GM12878 (cell line): ENCODE data around the gene NPR3. TPM values are rescaled to one million over a fixed set of nuclear protein-coding genes. Genes with fewer than 3 reads are reported as not detected.

Experiments
- ATAC-seq: fragments of 200-7000 bp; cut with Tn5 transposase; 3 replicates; pipeline ENCODE4 v1.9.1; 2020; ENCODE audit warnings: mild to moderate bottlenecking, moderate library complexity
- BruUV-seq: library from RNA; stranded (reverse); fragments of 400-500 nt; replicated peaks from 2 replicates; lab custom pipeline; 2021; lab: Mats Ljungman, UMichigan
- CTCF ChIA-PET: fragments of 300-600 bp; sonication (Branson Sonifier 250); formaldehyde crosslinking; extraction: SDS; loops from one replicate; lab custom pipeline; 2021; ENCODE audit warnings: inconsistent platforms; lab: Yijun Ruan, JAX
- POLR2A ChIA-PET: fragments of 350-600 bp; formaldehyde crosslinking; extraction: SDS; loops from one replicate; lab custom pipeline; 2021; ENCODE audit warnings: inconsistent platforms; lab: Charles Lee
- RAD21 ChIA-PET: fragments of 300-600 bp; sonication (Branson Sonifier 250); formaldehyde crosslinking; loops from one replicate; lab custom pipeline; 2023; ENCODE audit warnings: antibody characterized with exemption; ENCODE audit not compliant: unreplicated experiment; lab: Charles Lee
- SMC1A ChIA-PET: fragments of 300-600 bp; sonication (Branson Sonifier 250); formaldehyde crosslinking; loops from one replicate; lab custom pipeline; 2023; ENCODE audit not compliant: unreplicated experiment, uncharacterized antibody; lab: Charles Lee
- DNase-seq: peaks from one replicate; pipeline ENCODE4 v3.0.0-alpha.2; 2011; ENCODE audit warnings: low read depth, low spot score
- FAIRE-seq: peaks from 3 replicates; lab custom pipeline; 2011; peaks lifted over from hg19 to GRCh38; lab: Jason Lieb, UNC
- H2AFZ ChIP-seq: 2 replicates; pipeline ENCODE4 v1.6.0; 2011; ENCODE audit warnings: low read depth, low read length, control low read depth; ENCODE audit not compliant: control insufficient read depth
- H3K27ac ChIP-seq: 2 replicates; pipeline ENCODE4 v1.5.1; 2011; ENCODE audit warnings: control low read depth; ENCODE audit not compliant: control insufficient read depth, insufficient read depth
- H3K27me3 ChIP-seq, 2 experiments: replicated peaks in 1 of 2; 2 replicates each; pipeline versions ENCODE4 v1.6.0 to v1.6.1; 2011; ENCODE audit warnings: low read length in 1 of 2; ENCODE audit not compliant: control insufficient read depth in 2 of 2, insufficient read depth in 2 of 2
- H3K36me3 ChIP-seq, 2 experiments: 2 replicates each; pipeline ENCODE4 v1.5.1; 2011; ENCODE audit warnings: low read length in 1 of 2; ENCODE audit not compliant: control insufficient read depth in 2 of 2, insufficient read depth in 2 of 2
- H3K4me1 ChIP-seq: 2 replicates; pipeline ENCODE4 v1.6.1; 2011; ENCODE audit warnings: mild to moderate bottlenecking, low read length, moderate library complexity, mixed read lengths; ENCODE audit not compliant: control insufficient read depth, insufficient read depth
- H3K4me2 ChIP-seq: 2 replicates; pipeline ENCODE4 v1.6.0; 2011; ENCODE audit warnings: control low read depth; ENCODE audit not compliant: control insufficient read depth, insufficient read depth
- H3K4me3 ChIP-seq: fragments of 200-600 bp; sonication (generic); 2 replicates; pipeline ENCODE4 v1.5.1; 2016
- H3K79me2 ChIP-seq: 2 replicates; pipeline ENCODE4 v1.6.0; 2011; ENCODE audit warnings: low read length; ENCODE audit not compliant: control insufficient read depth, insufficient read depth
- H3K9ac ChIP-seq: 2 replicates; pipeline ENCODE4 v1.8.0; 2011; ENCODE audit warnings: low read length, control low read depth, mixed read lengths; ENCODE audit not compliant: control insufficient read depth, insufficient read depth
- H3K9me3 ChIP-seq: replicated peaks from 3 replicates; pipeline ENCODE4 v1.5.1; 2011; ENCODE audit warnings: mild to moderate bottlenecking, low read length; ENCODE audit not compliant: control insufficient read depth, insufficient read depth
- H4K20me1 ChIP-seq: 2 replicates; pipeline ENCODE4 v1.6.0; 2011; ENCODE audit not compliant: control insufficient read depth, insufficient read depth
- CHD4 ChIP-seq: fragments of 200-600 bp; sonication (generic); IDR thresholded peaks from 2 replicates; pipeline ENCODE4 v1.6.1; 2016; ENCODE audit warnings: mild to moderate bottlenecking
- CREM ChIP-seq: IDR thresholded peaks from 2 replicates; pipeline ENCODE4 v1.6.1; 2014; ENCODE audit warnings: antibody characterized with exemption, low read depth
- RFX5 ChIP-seq: IDR thresholded peaks from 2 replicates; pipeline ENCODE4 v1.6.1; 2011; ENCODE audit warnings: low read depth, low read length, improper control_type of control experiment
- SUPT20H ChIP-seq: IDR thresholded peaks from 2 replicates; pipeline ENCODE4 v1.6.1; 2011; ENCODE audit warnings: low read depth, mild to moderate bottlenecking, low read length, moderate library complexity, borderline replicate concordance; ENCODE audit not compliant: control insufficient read depth
- SUZ12 ChIP-seq: fragments of 200-600 bp; sonication (generic); IDR thresholded peaks from one replicate; pipeline ENCODE4 v1.6.1; 2018; ENCODE audit warnings: antibody characterized with exemption, mild to moderate bottlenecking; ENCODE audit not compliant: unreplicated experiment
- ZBED1 ChIP-seq: IDR thresholded peaks from 2 replicates; pipeline ENCODE4 v1.6.1; 2016; ENCODE audit warnings: borderline replicate concordance
- ZBTB40 ChIP-seq: fragments of 450-650 bp; IDR thresholded peaks from 2 replicates; pipeline ENCODE4 v1.6.1; 2016; ENCODE audit warnings: mild to moderate bottlenecking, moderate library complexity, borderline replicate concordance
- ZNF217 ChIP-seq: fragments of 450-650 bp; IDR thresholded peaks from 2 replicates; pipeline ENCODE4 v1.6.1; 2017; ENCODE audit warnings: antibody characterized with exemption, mild to moderate bottlenecking
- ZNF592 ChIP-seq: fragments of 450-650 bp; IDR thresholded peaks from 2 replicates; pipeline ENCODE4 v1.6.1; 2017; ENCODE audit warnings: mild to moderate bottlenecking, moderate library complexity
- WGBS: methylation state at CpG from one replicate; pipeline ENCODE4 v1.1.6; 2016; ENCODE audit warnings: low lambda C conversion rate; ENCODE audit not compliant: insufficient replicate concordance, insufficient coverage; ENCODE audit errors: missing lambda C conversion rate; 5-methylcytosine and 5-hydroxymethylcytosine counted together
- in situ Hi-C: fragments of 300-500 bp; cut with MboI; formaldehyde crosslinking; loops from 9 replicates; pipeline ENCODE4 v1.14.3; 2018; ENCODE audit warnings: mixed read lengths
- intact Hi-C: fragments of 100-400 bp; cut with micrococcal nuclease; formaldehyde crosslinking; loops from one replicate; pipeline ENCODE4 v1.14.2; 2022; ENCODE audit not compliant: unreplicated experiment
- polyA plus RNA-seq, 11 experiments: library from polyadenylated mRNA; depleted of rRNA in 4 of 11; unstranded in 6 of 11; stranded (reverse) in 5 of 11; fragments of >200 nt; fragmentation: Nextera tagmentation in 4 of 11; fragmentation: Illumina TruSeq in 1 of 11; extraction: Ambion mirVana in 4 of 11; extraction: Trizol in 1 of 11; gene quantifications; 1 replicate in 1 of 11; 2 replicates in 10 of 11; pipeline versions ENCODE4 v1.2.1 to v1.2.3, GENCODE V29; 2011 to 2016; ENCODE audit warnings: inconsistent platforms in 2 of 11, missing spikeins in 2 of 11, low read depth in 1 of 11
- total RNA-seq, 4 experiments: library from RNA; depleted of rRNA in 3 of 4; stranded (reverse); fragments of >200 nt in 3 of 4; fragmentation: Illumina TruSeq in 1 of 4; extraction: Trizol in 1 of 4; gene quantifications; 2 replicates each; pipeline versions ENCODE4 v1.2.1 to v1.2.3, GENCODE V29; 2013 to 2021

NPR3 gene
- total and polyA plus RNA-seq, 10 of the 15 experiments (the other 5 are each of a cell fraction or from before 2014, with no cell fraction given) = 0.01 to 0.37 (median 0.14) TPM; not detected in 7

- TF ChIP-seq ZBTB40 (no peak), RFX5 (no peak), CREM (no peak), CHD4 (no peak), ZBED1 (no peak), ZNF217 (no peak), SUZ12 (no peak)
Measured at GRCh38 chr5:32683125-32683524, 28.0 kb upstream of the NPR3 start (continued).

GRCh38 chr5:32684260-32684659 is 26.9 kb upstream of the NPR3 start:
- DNase-seq (no peak), ATAC-seq (no peak), FAIRE-seq (no peak)
- ChIA-PET POLR2A (no interaction called here), RAD21 (no interaction called here), SMC1A (no interaction called here)
- H3K4me3 ChIP-seq = no peak overlapping the region
- H3K4me1 ChIP-seq = no peaks in the 10 kb centered on the region
- no peak overlapping the region for H3K9ac ChIP-seq
- no peak overlapping the region for H3K27ac ChIP-seq
- H3K79me2 ChIP-seq = no peaks in the 10 kb centered on the region
- no peaks in the 10 kb centered on the region for H4K20me1 ChIP-seq
- no peaks in the 10 kb centered on the region for H3K36me3 ChIP-seq
- in situ Hi-C loops (no loop called here), intact Hi-C loops (no loop called here)
- H3K9me3 ChIP-seq = no peaks in the 10 kb centered on the region; the same call in 1 of the 3 replicates
- no peak overlapping the region for H2AFZ ChIP-seq
- no TSS peak for BruUV-seq
- 94% methylated on average over 1 of the region's 1 CpG for WGBS
- no peaks in the 10 kb centered on the region; a peak in 1 of 4 replicates for H3K27me3 ChIP-seq
- TF ChIP-seq SUPT20H (no peak), ZNF592 (no peak)
- TF ChIP-seq, all 136 proteins: peak for 0
- CTCF ChIA-PET = no interaction called here
- H3K4me2 ChIP-seq = no peak overlapping the region
